Left ventricle myocardium inferior (tissue), 1 donor: ENCODE measurements around the gene GGPS1. TPM values are rescaled to one million over a fixed set of nuclear protein-coding genes. Genes with fewer than 3 reads are reported as not detected.

Experiments
- DNase-seq: peaks from one replicate; pipeline ENCODE4 v3.0.0-alpha.2; 2020
- H3K27ac ChIP-seq: fragments of 200-600 bp; replicated peaks from 2 replicates; pipeline ENCODE4 v1.8.0; 2021
- H3K27me3 ChIP-seq: fragments of 200-600 bp; 2 replicates; pipeline ENCODE4 v1.8.0; 2021; ENCODE audit warnings: low read depth
- H3K36me3 ChIP-seq: fragments of 200-600 bp; 2 replicates; pipeline ENCODE4 v1.8.0; 2021
- H3K4me1 ChIP-seq: fragments of 200-600 bp; 2 replicates; pipeline ENCODE4 v1.8.0; 2021
- H3K4me3 ChIP-seq: fragments of 200-600 bp; 2 replicates; pipeline ENCODE4 v1.8.0; 2021; ENCODE audit warnings: mild to moderate bottlenecking, moderate library complexity
- H3K9me3 ChIP-seq: fragments of 200-600 bp; replicated peaks from 2 replicates; pipeline ENCODE4 v1.8.0; 2021
- CTCF ChIP-seq: fragments of 200-600 bp; IDR thresholded peaks from 2 replicates; pipeline ENCODE4 v1.8.0; 2021; ENCODE audit warnings: antibody characterized with exemption, mild to moderate bottlenecking, borderline replicate concordance
- intact Hi-C: fragments of 100-400 bp; cut with micrococcal nuclease; formaldehyde crosslinking; loops from one replicate; pipeline ENCODE4 v1.11.0; 2022
- total RNA-seq: library from RNA; stranded (reverse); fragmentation: NEBNext Ultra II Directional; extraction: Animal tissue kit (Norgen Biotek cat#: 25700); gene quantifications from one replicate; pipeline ENCODE4 v1.2.1, GENCODE V29; 2021
- donor health status: DM: no; HTN: yes; CAD: no; lungs with severe emphysema.

GGPS1 gene
- total RNA-seq, 1 donor from 2014 or later: 30.2 TPM

- Histone ChIP-seq H3K9me3 (no peaks in the 10 kb centered on the region), H3K4me3 (no peak overlapping the region), H3K36me3 (no peaks in the 10 kb centered on the region), H3K27me3 (no peaks in the 10 kb centered on the region), H3K4me1 (peaks cover 64% of the 10 kb centered on the region), H3K27ac (no peak overlapping the region)
- DNase-seq: no peak
- intact Hi-C loops: no loop called here
- no peak for TF ChIP-seq CTCF
Observed at GRCh38 chr1:235315173-235315572, 13.2 kb upstream of the GGPS1 start.

- no peak for TF ChIP-seq CTCF
- intact Hi-C loops: no loop called here
- Histone ChIP-seq H3K4me1 (peaks cover 64% of the 10 kb centered on the region), H3K27ac (no peak overlapping the region), H3K4me3 (no peak overlapping the region), H3K9me3 (no peaks in the 10 kb centered on the region), H3K27me3 (no peaks in the 10 kb centered on the region), H3K36me3 (no peaks in the 10 kb centered on the region)
- no peak for DNase-seq
Observed at GRCh38 chr1:235315735-235316134, 12.6 kb upstream of the GGPS1 start.

- intact Hi-C loops: no loop called here
- H3K4me1 ChIP-seq: peaks cover 63% of the 10 kb centered on the region
- DNase-seq: no peak
- H3K27me3 ChIP-seq: no peaks in the 10 kb centered on the region
- TF ChIP-seq CTCF: no peak
- no peaks in the 10 kb centered on the region for H3K9me3 ChIP-seq
- H3K27ac ChIP-seq: no peak overlapping the region
- H3K4me3 ChIP-seq: no peak overlapping the region
- H3K36me3 ChIP-seq: no peaks in the 10 kb centered on the region
Observed at GRCh38 chr1:235317168-235317567, 11.2 kb upstream of the GGPS1 start.

- no peak for TF ChIP-seq CTCF
- Histone ChIP-seq H3K27me3 (no peaks in the 10 kb centered on the region), H3K4me3 (no peak overlapping the region), H3K9me3 (no peaks in the 10 kb centered on the region), H3K36me3 (no peaks in the 10 kb centered on the region), H3K4me1 (peaks cover 64% of the 10 kb centered on the region), H3K27ac (no peak overlapping the region)
- no peak for DNase-seq
- intact Hi-C loops: no loop called here
Observed at GRCh38 chr1:235319255-235319654, 9.1 kb upstream of the GGPS1 start.

GRCh38 chr1:235320521-235321179 lies 7.7 kb upstream of the GGPS1 start:
- intact Hi-C loops: loop anchor here (10.0 kb wide), 1 partner anchor 66 kb away; no protein-coding TSS in a partner anchor
- Histone ChIP-seq H3K27ac (no peak overlapping the region), H3K27me3 (no peaks in the 10 kb centered on the region), H3K4me1 (peaks cover 68% of the 10 kb centered on the region), H3K9me3 (no peaks in the 10 kb centered on the region), H3K36me3 (no peaks in the 10 kb centered on the region), H3K4me3 (no peak overlapping the region)
- DNase-seq: no peak
- no peak for TF ChIP-seq CTCF
